Endodermal cell (in vitro differentiated cells): ENCODE data around the gene CTDSPL2. TPM values are rescaled to one million over a fixed set of nuclear protein-coding genes. Genes with fewer than 3 reads are reported as not detected.

ENCODE experiments used
- DNase-seq: peaks from one replicate; pipeline ENCODE4 v3.0.0-alpha.2; 2017
- H3K27ac ChIP-seq: 2 replicates; pipeline ENCODE4 v1.5.1; 2013; ENCODE audit warnings: mild to moderate bottlenecking, low read depth, low read length, moderate library complexity
- H3K27me3 ChIP-seq: 2 replicates; pipeline ENCODE4 v1.6.1; 2013; ENCODE audit warnings: mild to moderate bottlenecking, low read length, moderate library complexity; ENCODE audit not compliant: insufficient read depth, control insufficient read depth, poor library complexity, severe bottlenecking
- H3K36me3 ChIP-seq: 2 replicates; pipeline ENCODE4 v1.7.0; 2013; ENCODE audit warnings: mild to moderate bottlenecking, low read length, moderate library complexity; ENCODE audit not compliant: control insufficient read depth, insufficient read depth
- H3K4me1 ChIP-seq: one replicate; pipeline ENCODE4 v1.7.0; 2013; ENCODE audit warnings: low read length; ENCODE audit not compliant: control insufficient read depth, insufficient read depth
- H3K4me3 ChIP-seq: 2 replicates; pipeline ENCODE4 v1.5.1; 2013; ENCODE audit warnings: mild to moderate bottlenecking, low read length, moderate library complexity
- H3K9ac ChIP-seq: 2 replicates; pipeline ENCODE4 v1.6.1; 2013; ENCODE audit warnings: mild to moderate bottlenecking, low read length, moderate library complexity; ENCODE audit not compliant: poor library complexity, severe bottlenecking; ENCODE audit errors: extremely low read depth
- H3K9me3 ChIP-seq: 2 replicates; pipeline ENCODE4 v1.6.1; 2013; ENCODE audit warnings: mild to moderate bottlenecking, low read length, moderate library complexity; ENCODE audit not compliant: control insufficient read depth
- H3K27ac Mint-ChIP-seq: 2 replicates; pipeline ENCODE4 v1.8.0; 2020; ENCODE audit warnings: mixed read lengths
- H3K27me3 Mint-ChIP-seq: 2 replicates; pipeline ENCODE4 v1.8.0; 2021; ENCODE audit warnings: mild to moderate bottlenecking, mixed read lengths; ENCODE audit not compliant: insufficient read depth
- H3K36me3 Mint-ChIP-seq: 2 replicates; pipeline ENCODE4 v1.8.0; 2020; ENCODE audit warnings: low read depth, mixed read lengths
- H3K4me1 Mint-ChIP-seq: 2 replicates; pipeline ENCODE4 v1.8.0; 2020; ENCODE audit warnings: mixed read lengths
- H3K4me3 Mint-ChIP-seq: 2 replicates; pipeline ENCODE4 v1.8.0; 2020; ENCODE audit warnings: mild to moderate bottlenecking, moderate library complexity, mixed read lengths
- H3K9me3 Mint-ChIP-seq: 2 replicates; pipeline ENCODE4 v1.8.0; 2020; ENCODE audit warnings: mild to moderate bottlenecking, mixed read lengths
- WGBS, 2 experiments: methylation state at CpG; one replicate each; pipeline versions ENCODE4 v1.1.5 to v1.1.7; 2013; ENCODE audit warnings: missing lambda C conversion rate in 2 of 2, mixed read lengths in 1 of 2; ENCODE audit not compliant: insufficient coverage in 1 of 2, insufficient read length in 1 of 2; 5-methylcytosine and 5-hydroxymethylcytosine counted together
- total RNA-seq, 2 donors: library from RNA; stranded (reverse); fragmentation: NEBNext Ultra II Directional in 1 of 2; extraction: Animal tissue kit (Norgen Biotek cat#: 25700) in 1 of 2; gene quantifications; 2 replicates in 1 of 2; 3 replicates in 1 of 2; pipeline ENCODE4 v1.2.1, GENCODE V29; 2021
- TF ChIP-seq, protein P1 (sequence below): fragments of 200-600 bp; sonication (generic); conservative IDR thresholded peaks from 2 replicates; pipeline ENCODE4 v1.5.0; 2021; ENCODE audit warnings: antibody characterized with exemption, mild to moderate bottlenecking

The CTDSPL2 gene
- total RNA-seq, 2 donors from 2014 or later: 71.1 to 74.3 TPM

DNA sequence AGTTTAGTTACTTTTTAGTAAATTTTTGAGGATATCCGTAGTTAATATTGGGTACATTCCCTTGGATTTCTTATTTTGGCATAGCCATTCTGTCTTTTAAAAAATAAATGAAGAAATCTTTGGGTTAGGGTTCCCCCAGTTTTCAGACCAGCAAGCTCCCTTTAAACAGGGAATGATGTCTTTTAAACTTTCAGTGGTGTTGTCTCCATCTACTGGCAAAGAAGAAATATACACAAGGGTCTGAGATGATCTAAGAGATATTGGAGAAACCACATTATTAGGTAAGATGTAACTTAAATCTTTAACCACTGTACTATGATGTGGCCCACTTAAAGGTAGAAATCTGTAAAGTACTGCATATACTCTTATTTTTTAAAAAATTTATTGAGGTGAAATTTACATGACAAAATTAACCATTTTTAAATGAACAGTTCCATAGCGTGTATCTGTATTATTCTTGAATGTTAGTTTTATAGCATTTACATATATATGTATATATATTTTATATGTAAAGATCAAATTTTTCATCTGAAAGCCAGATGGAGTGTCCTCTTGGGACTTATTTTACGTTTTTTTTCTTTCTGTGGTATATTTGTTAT lies 74.4 kb downstream of the CTDSPL2 start:
- peaks cover 64% of the 10 kb centered on the region for H3K36me3 ChIP-seq
- no peaks in the 10 kb centered on the region for H3K27me3 Mint-ChIP-seq
- H3K4me1 ChIP-seq: no peaks in the 10 kb centered on the region
- H3K9me3 ChIP-seq: no peaks in the 10 kb centered on the region
- no peak overlapping the region for H3K27ac Mint-ChIP-seq
- H3K36me3 Mint-ChIP-seq: peaks cover 41% of the 10 kb centered on the region
- WGBS, 2 experiments: 44% methylated on average over 1 of the region's 3 CpGs; no CpG with 5 or more reads in 1 of the 2 experiments
- TF ChIP-seq, protein P1, sequence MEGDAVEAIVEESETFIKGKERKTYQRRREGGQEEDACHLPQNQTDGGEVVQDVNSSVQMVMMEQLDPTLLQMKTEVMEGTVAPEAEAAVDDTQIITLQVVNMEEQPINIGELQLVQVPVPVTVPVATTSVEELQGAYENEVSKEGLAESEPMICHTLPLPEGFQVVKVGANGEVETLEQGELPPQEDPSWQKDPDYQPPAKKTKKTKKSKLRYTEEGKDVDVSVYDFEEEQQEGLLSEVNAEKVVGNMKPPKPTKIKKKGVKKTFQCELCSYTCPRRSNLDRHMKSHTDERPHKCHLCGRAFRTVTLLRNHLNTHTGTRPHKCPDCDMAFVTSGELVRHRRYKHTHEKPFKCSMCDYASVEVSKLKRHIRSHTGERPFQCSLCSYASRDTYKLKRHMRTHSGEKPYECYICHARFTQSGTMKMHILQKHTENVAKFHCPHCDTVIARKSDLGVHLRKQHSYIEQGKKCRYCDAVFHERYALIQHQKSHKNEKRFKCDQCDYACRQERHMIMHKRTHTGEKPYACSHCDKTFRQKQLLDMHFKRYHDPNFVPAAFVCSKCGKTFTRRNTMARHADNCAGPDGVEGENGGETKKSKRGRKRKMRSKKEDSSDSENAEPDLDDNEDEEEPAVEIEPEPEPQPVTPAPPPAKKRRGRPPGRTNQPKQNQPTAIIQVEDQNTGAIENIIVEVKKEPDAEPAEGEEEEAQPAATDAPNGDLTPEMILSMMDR: peak; percentile 82
- no peaks in the 10 kb centered on the region for H3K27me3 ChIP-seq
- no peak overlapping the region for H3K9ac ChIP-seq
- no peak overlapping the region for H3K4me3 ChIP-seq
- H3K4me1 Mint-ChIP-seq: no peaks in the 10 kb centered on the region
- no peak overlapping the region for H3K4me3 Mint-ChIP-seq
- no peak overlapping the region for H3K27ac ChIP-seq
- DNase-seq: no peak
- no peaks in the 10 kb centered on the region for H3K9me3 Mint-ChIP-seq

DNA sequence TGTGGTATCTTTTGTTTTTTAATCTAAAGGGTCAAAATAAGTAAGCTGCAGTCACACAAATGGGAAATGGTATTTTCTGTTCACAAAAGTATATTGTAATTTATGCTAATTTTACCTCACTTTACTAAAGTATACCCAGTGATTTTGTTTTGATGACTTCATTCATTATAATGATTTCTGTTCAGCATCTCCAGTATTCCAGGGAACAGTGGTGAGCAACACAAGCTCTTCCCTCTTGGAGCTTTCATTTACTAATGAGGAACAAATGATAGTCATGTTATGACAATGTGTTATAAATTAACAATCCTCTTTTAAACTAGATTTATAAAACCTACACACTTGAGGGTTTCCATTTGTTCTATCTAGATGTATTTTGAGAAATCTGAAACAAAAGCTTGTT lies 89.0 kb downstream of the CTDSPL2 start:
- no peaks in the 10 kb centered on the region for H3K9me3 ChIP-seq
- H3K27me3 Mint-ChIP-seq: no peaks in the 10 kb centered on the region
- H3K4me1 ChIP-seq: no peaks in the 10 kb centered on the region
- TF ChIP-seq, protein P1: no peak
- DNase-seq: no peak
- peaks cover 3% of the 10 kb centered on the region for H3K4me1 Mint-ChIP-seq
- H3K27ac Mint-ChIP-seq: no peak overlapping the region
- H3K9me3 Mint-ChIP-seq: no peaks in the 10 kb centered on the region
- no peak overlapping the region for H3K27ac ChIP-seq
- no peak overlapping the region for H3K4me3 Mint-ChIP-seq
- peaks cover 57% of the 10 kb centered on the region for H3K36me3 Mint-ChIP-seq
- H3K9ac ChIP-seq: no peak overlapping the region
- H3K36me3 ChIP-seq: peaks cover 62% of the 10 kb centered on the region
- no peak overlapping the region for H3K4me3 ChIP-seq
- no peaks in the 10 kb centered on the region for H3K27me3 ChIP-seq

DNA sequence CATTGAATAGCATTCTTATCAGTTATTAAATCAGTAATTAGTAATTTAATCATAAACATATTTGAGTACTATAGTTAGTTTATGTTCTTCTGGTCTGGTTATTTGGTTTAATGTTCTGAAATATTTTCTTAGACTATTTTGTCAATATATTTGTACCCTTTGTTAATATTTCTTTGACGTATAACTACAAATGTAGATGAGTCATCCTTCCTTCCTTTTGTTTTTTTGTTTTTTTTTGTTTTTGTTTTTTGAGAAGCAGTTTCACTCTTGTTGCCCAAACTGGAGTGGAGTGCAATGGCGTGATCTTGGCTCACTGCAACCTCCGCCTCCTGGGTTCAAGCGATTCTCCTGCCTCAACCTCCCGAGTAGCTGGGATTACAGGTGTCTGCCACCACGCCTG lies 92.1 kb downstream of the CTDSPL2 start:
- H3K36me3 Mint-ChIP-seq: peaks cover 64% of the 10 kb centered on the region
- H3K27ac Mint-ChIP-seq: no peak overlapping the region
- DNase-seq: no peak
- no peaks in the 10 kb centered on the region for H3K4me1 Mint-ChIP-seq
- H3K9ac ChIP-seq: no peak overlapping the region
- peaks cover 84% of the 10 kb centered on the region for H3K36me3 ChIP-seq
- whole genome bisulfite sequencing, 2 experiments: 91 to 97% methylated on average over 3 to 6 of the region's 6 CpGs
- H3K4me3 Mint-ChIP-seq: no peak overlapping the region
- H3K9me3 ChIP-seq: no peaks in the 10 kb centered on the region
- no peak overlapping the region for H3K4me3 ChIP-seq
- no peak overlapping the region for H3K27ac ChIP-seq
- H3K9me3 Mint-ChIP-seq: no peaks in the 10 kb centered on the region
- H3K27me3 ChIP-seq: no peaks in the 10 kb centered on the region
- TF ChIP-seq, protein P1: no peak
- no peaks in the 10 kb centered on the region for H3K27me3 Mint-ChIP-seq
- no peaks in the 10 kb centered on the region for H3K4me1 ChIP-seq
